Brain microvascular endothelial cell (primary cell): ENCODE data around the gene HLA-DOB.

Experiments used
- DNase-seq: peaks from one replicate; pipeline ENCODE4 v3.0.0-alpha.2; 2020
- H3K27ac ChIP-seq: fragments of 250-450 bp; sonication (Bioruptor Pico); 2 replicates; pipeline ENCODE4 v1.5.1; 2020; ENCODE audit warnings: mild to moderate bottlenecking, moderate library complexity
- H3K27me3 ChIP-seq: fragments of 250-450 bp; sonication (Bioruptor Pico); replicated peaks from 2 replicates; pipeline ENCODE4 v1.5.1; 2020; ENCODE audit warnings: mild to moderate bottlenecking
- H3K36me3 ChIP-seq: fragments of 250-450 bp; sonication (Bioruptor Pico); replicated peaks from 2 replicates; pipeline ENCODE4 v1.5.1; 2020; ENCODE audit warnings: mild to moderate bottlenecking
- H3K4me3 ChIP-seq: 2 replicates; pipeline ENCODE4 v1.5.1; 2011; ENCODE audit warnings: low read depth, mild to moderate bottlenecking, control low read depth, low read length, moderate library complexity
- in situ Hi-C: cut with HindIII; loops from 2 replicates; pipeline ENCODE4 v1.10.0; 2017; ENCODE audit warnings: low sequenced_read_pairs, low pct_ligation_motif_present
- TF ChIP-seq, protein P1 (sequence below): IDR thresholded peaks from 2 replicates; pipeline ENCODE4 v1.5.1; 2011; ENCODE audit warnings: low read depth, mild to moderate bottlenecking, moderate library complexity, low read length, control low read depth, inconsistent platforms; ENCODE audit errors: missing control alignments

HLA-DOB gene

GRCh38 chr6:32842021-32842650 lies 25.3 kb upstream of the HLA-DOB start:
- Histone ChIP-seq H3K4me3 (no peak overlapping the region), H3K27ac (no peak overlapping the region), H3K27me3 (no peaks in the 10 kb centered on the region), H3K36me3 (peaks cover 13% of the 10 kb centered on the region)
- in situ Hi-C loops = no loop called here
- no peak for DNase-seq
- TF ChIP-seq, protein P1, sequence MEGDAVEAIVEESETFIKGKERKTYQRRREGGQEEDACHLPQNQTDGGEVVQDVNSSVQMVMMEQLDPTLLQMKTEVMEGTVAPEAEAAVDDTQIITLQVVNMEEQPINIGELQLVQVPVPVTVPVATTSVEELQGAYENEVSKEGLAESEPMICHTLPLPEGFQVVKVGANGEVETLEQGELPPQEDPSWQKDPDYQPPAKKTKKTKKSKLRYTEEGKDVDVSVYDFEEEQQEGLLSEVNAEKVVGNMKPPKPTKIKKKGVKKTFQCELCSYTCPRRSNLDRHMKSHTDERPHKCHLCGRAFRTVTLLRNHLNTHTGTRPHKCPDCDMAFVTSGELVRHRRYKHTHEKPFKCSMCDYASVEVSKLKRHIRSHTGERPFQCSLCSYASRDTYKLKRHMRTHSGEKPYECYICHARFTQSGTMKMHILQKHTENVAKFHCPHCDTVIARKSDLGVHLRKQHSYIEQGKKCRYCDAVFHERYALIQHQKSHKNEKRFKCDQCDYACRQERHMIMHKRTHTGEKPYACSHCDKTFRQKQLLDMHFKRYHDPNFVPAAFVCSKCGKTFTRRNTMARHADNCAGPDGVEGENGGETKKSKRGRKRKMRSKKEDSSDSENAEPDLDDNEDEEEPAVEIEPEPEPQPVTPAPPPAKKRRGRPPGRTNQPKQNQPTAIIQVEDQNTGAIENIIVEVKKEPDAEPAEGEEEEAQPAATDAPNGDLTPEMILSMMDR = no peak

DNA sequence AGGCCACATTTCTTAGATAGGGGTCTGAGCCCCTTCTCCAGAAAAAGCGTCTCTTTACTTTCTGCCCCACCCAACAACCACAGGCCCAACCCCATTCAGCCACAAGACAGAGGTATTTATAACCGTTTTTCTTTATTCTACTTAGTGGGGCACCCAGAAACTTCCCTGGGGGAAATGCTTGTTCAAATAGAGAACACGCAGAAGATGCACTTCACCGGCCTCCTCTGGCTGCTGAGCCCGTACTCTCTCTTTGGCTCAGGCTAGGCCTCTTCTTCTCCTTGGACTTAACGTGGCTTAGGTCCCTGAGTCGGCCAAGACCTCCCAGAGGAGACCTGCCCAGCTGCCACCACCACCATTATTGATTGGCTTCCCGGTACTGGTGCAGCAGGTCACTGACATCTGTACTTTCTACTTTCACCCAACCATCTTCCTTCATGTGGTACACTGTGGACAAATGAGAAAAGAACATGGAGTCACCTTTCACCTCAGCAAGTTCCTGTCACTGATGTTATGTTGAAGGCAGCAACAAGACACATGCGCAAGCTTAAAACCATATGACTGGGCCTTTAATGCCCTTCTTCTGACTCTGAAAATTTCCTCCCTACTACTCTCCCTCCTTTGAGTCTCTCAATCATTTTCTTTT lies 23.9 kb upstream of the HLA-DOB start:
- in situ Hi-C loops = no loop called here
- Histone ChIP-seq H3K36me3 (peaks cover 8% of the 10 kb centered on the region), H3K27ac (no peak overlapping the region), H3K4me3 (no peak overlapping the region), H3K27me3 (no peaks in the 10 kb centered on the region)
- TF ChIP-seq, protein P1 = no peak
- no peak for DNase-seq

- H3K27ac ChIP-seq = no peak overlapping the region
- in situ Hi-C loops = no loop called here
- H3K36me3 ChIP-seq = peaks cover 8% of the 10 kb centered on the region
These were observed 22.6 kb upstream of the HLA-DOB start for GRCh38 chr6:32839356-32839755.

GRCh38 chr6:32838114-32838958 lies 21.5 kb upstream of the HLA-DOB start, which contains the start of gene TAP2:
Gene TAP2 (minus strand): TSS chr6:32838739. CDS start chr6:32838233, 506 bp downstream.
- TF ChIP-seq, protein P1 = peak; percentile 96
- DNase-seq = peak; percentile 92
- Histone ChIP-seq H3K27ac (peak within 1 kb of the TSS; percentile 78), H3K27me3 (no peaks in the 10 kb centered on the region), H3K4me3 (peak within 1 kb of the TSS; percentile 84), H3K36me3 (peaks cover 13% of the 10 kb centered on the region)
- in situ Hi-C loops = no loop called here

More at GRCh38 chr6:32839356-32839755, 22.6 kb upstream of the HLA-DOB start:
- no peak overlapping the region for H3K4me3 ChIP-seq
- TF ChIP-seq, protein P1 = no peak
- no peak for DNase-seq
- no peaks in the 10 kb centered on the region for H3K27me3 ChIP-seq

GRCh38 chr6:32837651-32838113 lies 20.9 kb upstream of the HLA-DOB start:
- no peak for DNase-seq
- peaks cover 14% of the 10 kb centered on the region for H3K36me3 ChIP-seq
- H3K4me3 ChIP-seq = peak overlapping the region; percentile 84
- peak overlapping the region; percentile 78 for H3K27ac ChIP-seq
- H3K27me3 ChIP-seq = no peaks in the 10 kb centered on the region
- TF ChIP-seq, protein P1 = no peak
- in situ Hi-C loops = no loop called here
